Neutrophil (primary cell): ENCODE measurements around the gene DNAH17.

Source experiments
- H3K27ac ChIP-seq: fragments of 200-600 bp; sonication (generic); 2 replicates; pipeline ENCODE4 v1.5.1; 2016; ENCODE audit warnings: mild to moderate bottlenecking, moderate library complexity
- H3K27me3 ChIP-seq: fragments of 200-600 bp; sonication (generic); 2 replicates; pipeline ENCODE4 v1.6.0; 2016; ENCODE audit warnings: mild to moderate bottlenecking
- H3K36me3 ChIP-seq: fragments of 200-600 bp; sonication (generic); 2 replicates; pipeline ENCODE4 v1.5.1; 2017
- H3K4me1 ChIP-seq, 2 experiments: fragments of 200-600 bp in 1 of 2; sonication (generic) in 1 of 2; 1 replicate in 1 of 2; 2 replicates in 1 of 2; pipeline versions ENCODE4 v1.5.1 to v1.6.1; 2013 to 2016; ENCODE audit warnings: low read depth in 1 of 2, low read length in 1 of 2, mild to moderate bottlenecking in 1 of 2, moderate library complexity in 1 of 2; ENCODE audit not compliant: control insufficient read depth in 1 of 2, insufficient read depth in 1 of 2
- H3K4me3 ChIP-seq, 2 experiments: fragments of 200-600 bp in 1 of 2; sonication (generic) in 1 of 2; 1 replicate in 1 of 2; 2 replicates in 1 of 2; pipeline ENCODE4 v1.5.1; 2013 to 2016; ENCODE audit warnings: low read depth in 1 of 2, low read length in 1 of 2, mild to moderate bottlenecking in 1 of 2, moderate library complexity in 1 of 2
- H3K9me3 ChIP-seq: fragments of 200-600 bp; sonication (generic); 2 replicates; pipeline ENCODE4 v1.5.1; 2016
- TF ChIP-seq, protein P1 (sequence below): fragments of 200-600 bp; sonication (generic); IDR thresholded peaks from 2 replicates; pipeline ENCODE4 v1.5.1; 2016; ENCODE audit warnings: antibody characterized with exemption

DNAH17 gene

GRCh38 chr17:78605429-78605828, 28.2 kb upstream of the DNAH17 start:
- Histone ChIP-seq H3K27ac (no peak overlapping the region), H3K4me1 (peaks cover 3 to 6% of the 10 kb centered on the region in 2 experiments), H3K27me3 (no peaks in the 10 kb centered on the region), H3K9me3 (no peaks in the 10 kb centered on the region), H3K36me3 (no peaks in the 10 kb centered on the region), H3K4me3 (no peak overlapping the region)
- TF ChIP-seq, protein P1, sequence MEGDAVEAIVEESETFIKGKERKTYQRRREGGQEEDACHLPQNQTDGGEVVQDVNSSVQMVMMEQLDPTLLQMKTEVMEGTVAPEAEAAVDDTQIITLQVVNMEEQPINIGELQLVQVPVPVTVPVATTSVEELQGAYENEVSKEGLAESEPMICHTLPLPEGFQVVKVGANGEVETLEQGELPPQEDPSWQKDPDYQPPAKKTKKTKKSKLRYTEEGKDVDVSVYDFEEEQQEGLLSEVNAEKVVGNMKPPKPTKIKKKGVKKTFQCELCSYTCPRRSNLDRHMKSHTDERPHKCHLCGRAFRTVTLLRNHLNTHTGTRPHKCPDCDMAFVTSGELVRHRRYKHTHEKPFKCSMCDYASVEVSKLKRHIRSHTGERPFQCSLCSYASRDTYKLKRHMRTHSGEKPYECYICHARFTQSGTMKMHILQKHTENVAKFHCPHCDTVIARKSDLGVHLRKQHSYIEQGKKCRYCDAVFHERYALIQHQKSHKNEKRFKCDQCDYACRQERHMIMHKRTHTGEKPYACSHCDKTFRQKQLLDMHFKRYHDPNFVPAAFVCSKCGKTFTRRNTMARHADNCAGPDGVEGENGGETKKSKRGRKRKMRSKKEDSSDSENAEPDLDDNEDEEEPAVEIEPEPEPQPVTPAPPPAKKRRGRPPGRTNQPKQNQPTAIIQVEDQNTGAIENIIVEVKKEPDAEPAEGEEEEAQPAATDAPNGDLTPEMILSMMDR = no peak

DNA sequence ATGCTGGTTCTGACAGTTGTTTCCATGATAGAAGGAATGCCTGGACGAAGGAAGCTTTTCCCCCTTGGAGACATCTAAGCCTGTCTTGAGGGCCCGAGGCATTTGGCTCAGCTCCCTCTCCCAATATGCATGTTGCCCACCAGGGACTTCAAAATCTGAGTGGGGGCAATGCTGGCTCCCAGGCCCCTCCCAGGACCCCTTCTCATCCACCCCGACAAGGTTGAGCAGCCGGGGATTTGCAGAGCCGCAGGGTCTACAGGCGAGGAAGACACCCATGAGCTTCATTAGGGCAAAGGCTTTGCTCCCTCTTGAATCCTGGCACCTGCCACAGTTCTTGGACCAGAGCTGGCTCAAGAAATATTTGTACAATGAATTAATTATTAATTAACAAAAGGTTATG, 25.1 kb upstream of the DNAH17 start:
- Histone ChIP-seq H3K27me3 (no peaks in the 10 kb centered on the region), H3K4me3 (no peak overlapping the region), H3K27ac (no peak overlapping the region), H3K9me3 (no peaks in the 10 kb centered on the region), H3K4me1 (peaks cover 13 to 18% of the 10 kb centered on the region in 2 experiments), H3K36me3 (no peaks in the 10 kb centered on the region)
- TF ChIP-seq, protein P1 = no peak

- TF ChIP-seq, protein P1 = no peak
- no peak overlapping the region for H3K4me3 ChIP-seq
- no peak overlapping the region for H3K27ac ChIP-seq
- H3K36me3 ChIP-seq = no peaks in the 10 kb centered on the region
- no peaks in the 10 kb centered on the region for H3K27me3 ChIP-seq
- peaks cover 19 to 24% of the 10 kb centered on the region in 2 experiments for H3K4me1 ChIP-seq
- no peaks in the 10 kb centered on the region for H3K9me3 ChIP-seq
Measured at GRCh38 chr17:78601577-78602190, 24.5 kb upstream of the DNAH17 start.

DNA sequence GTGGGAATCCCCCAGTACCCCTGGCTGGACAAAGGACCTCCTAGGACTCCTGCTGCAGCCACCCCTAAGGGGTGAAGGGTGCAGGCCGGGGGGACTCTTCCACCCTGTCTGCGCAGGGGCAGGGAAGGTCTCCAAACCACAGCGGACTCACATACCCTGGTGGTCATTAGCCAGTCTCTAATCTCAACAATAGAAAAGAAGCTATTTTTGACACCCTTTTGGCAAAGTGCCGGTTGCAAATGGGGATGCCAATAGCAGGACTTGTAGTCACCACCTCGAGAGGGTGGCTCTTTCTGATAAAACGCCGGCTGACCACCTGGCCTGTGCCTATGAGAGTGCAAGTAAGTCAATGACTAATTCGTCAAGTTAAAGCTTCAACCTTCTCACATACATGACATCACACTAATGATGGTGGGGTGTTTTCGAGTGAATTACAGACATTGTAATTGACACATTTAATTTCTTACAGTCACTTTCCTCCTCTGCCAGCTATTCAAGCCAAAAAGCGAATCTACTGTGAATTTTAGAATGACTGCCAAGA, 23.1 kb upstream of the DNAH17 start:
- Histone ChIP-seq H3K36me3 (no peaks in the 10 kb centered on the region), H3K4me3 (no peak overlapping the region), H3K27ac (no peak overlapping the region), H3K9me3 (no peaks in the 10 kb centered on the region), H3K4me1 (peaks cover 26 to 33% of the 10 kb centered on the region in 2 experiments), H3K27me3 (no peaks in the 10 kb centered on the region)
- TF ChIP-seq, protein P1 = no peak

- Histone ChIP-seq H3K27me3 (no peaks in the 10 kb centered on the region), H3K4me3 (no peak overlapping the region), H3K27ac (no peak overlapping the region), H3K4me1 (peaks cover 27 to 30% of the 10 kb centered on the region in 2 experiments), H3K36me3 (no peaks in the 10 kb centered on the region), H3K9me3 (no peaks in the 10 kb centered on the region)
- TF ChIP-seq, protein P1 = no peak
Measured at GRCh38 chr17:78599419-78599818, 22.2 kb upstream of the DNAH17 start.
